Stimulated activated CD4-positive, alpha-beta T cell treated with anti-CD3 and anti-CD28 coated beads, Interleukin-1b, Interleukin-23, amount 100 ng/mL, for 4 hours (primary cell): ENCODE results near the gene COMMD3.

Experiments
- DNase-seq, 2 donors: peaks; one replicate each; pipeline ENCODE4 v3.0.0-alpha.2; 2020; ENCODE audit warnings: low read depth in 2 of 2

The COMMD3 gene

DNA sequence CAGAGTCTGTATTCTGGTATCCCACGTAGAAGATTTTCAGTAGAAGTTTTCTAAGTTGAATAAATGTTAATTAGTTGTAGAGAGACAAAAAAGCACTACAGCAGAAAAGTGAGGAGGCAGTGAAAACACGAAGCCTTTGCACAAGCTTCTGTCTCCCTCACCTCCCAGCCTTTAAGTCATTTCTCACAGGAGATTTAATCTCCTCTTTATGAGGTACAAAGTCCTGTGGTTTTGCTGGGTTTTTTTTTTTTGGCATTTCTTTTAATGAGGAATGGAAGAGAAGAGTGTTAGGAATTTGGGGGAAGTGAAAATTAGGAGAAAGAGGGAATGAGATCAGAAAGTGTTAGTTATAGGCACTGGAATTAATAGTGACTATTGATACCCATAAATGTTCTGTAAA lies 50.6 kb downstream of the COMMD3 start:
- no peak for DNase-seq

DNA sequence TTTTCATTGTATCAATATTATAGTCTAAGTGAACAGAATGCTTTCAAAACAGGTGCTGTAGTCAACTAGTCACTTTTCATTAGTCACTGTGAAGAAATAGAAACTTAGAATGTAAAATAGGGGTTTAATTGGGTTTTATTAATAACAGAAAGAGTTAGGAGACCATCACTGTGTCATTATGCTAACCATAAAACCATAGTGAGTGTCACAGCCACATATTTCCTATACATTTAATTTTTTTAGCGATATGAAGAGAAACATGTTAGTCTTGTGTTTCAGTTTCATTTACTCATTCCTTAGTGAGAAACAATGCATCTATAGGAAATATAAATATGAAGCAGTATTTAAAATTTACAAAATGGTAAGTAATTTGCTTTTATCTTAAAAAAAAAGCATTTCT lies 51.3 kb downstream of the COMMD3 start:
- no peak for DNase-seq

DNA sequence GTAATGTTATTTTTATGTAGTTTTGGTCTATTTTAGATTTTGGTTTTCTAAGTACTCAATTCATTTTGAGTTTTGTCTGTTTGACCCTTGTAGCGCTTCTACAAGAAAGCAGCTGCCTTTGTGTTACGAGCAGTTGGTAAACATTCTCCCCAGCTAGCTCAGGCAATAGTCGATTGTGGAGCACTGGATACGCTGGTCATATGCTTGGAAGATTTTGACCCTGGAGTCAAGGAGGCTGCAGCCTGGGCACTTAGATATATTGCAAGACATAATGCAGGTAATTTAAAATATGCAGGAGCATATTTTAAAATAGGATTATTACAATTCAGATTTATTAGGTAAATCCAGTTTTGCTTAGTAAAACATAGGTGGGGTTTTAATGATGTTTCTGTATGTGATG lies 52.2 kb downstream of the COMMD3 start:
- DNase-seq: no peak

DNA sequence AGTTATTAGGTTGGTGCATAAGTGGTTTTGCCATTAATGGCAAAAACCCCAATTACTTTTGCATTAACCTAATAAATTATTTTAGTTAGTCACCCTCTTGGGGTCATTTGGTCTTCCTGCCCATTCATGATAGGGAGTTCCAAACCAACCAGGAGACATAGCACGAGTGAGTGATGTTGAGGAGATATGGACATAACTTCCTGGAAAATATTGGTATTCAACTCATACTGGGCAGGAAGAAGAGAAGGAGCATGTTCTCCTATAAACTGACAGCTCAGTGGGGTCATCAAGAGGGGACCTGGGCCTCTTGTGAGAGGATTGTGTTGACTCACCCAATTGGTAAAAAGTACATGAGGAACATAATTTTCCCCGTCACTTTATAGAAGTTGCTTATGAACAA lies 52.8 kb downstream of the COMMD3 start:
- no peak for DNase-seq

DNA sequence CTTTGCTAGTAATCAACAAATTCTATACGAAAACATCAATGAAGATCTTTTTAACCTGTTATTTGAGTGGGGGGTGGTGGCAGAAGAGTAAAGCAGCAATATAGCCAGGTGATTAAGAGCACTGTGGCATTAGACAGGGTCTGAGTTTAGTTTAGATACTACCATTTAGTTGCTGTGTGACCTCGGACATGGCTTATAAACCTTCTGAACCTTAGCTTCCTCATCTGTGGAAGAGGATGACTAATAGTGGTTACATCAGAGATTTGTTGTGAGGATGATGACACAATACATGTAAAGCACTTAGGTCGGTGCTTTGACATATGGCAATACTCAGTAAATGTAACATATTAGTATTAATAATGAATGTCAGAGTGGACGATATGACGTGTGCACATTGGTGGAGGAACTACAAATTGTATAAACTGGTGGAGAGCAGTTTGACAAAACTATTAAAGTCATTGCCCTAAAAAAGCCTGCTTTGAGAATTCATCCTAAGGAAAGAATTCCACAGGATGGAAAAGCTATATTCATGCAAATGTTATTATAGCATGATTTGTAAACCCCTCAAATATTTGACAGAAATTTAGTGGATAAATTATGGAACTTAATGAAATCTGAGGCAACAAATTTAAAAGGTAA lies 53.4 kb downstream of the COMMD3 start:
- no peak for DNase-seq
